Measurements from ENCODE around the gene CLEC16A. TPM values are rescaled to one million over a fixed set of nuclear protein-coding genes. Genes with fewer than 3 reads are reported as not detected.
"Not testable (repeated sequence)": the region's sequence is repeated elsewhere in the genome, so short reads cannot be mapped to it uniquely, and the experiment has no call there.

The CLEC16A gene
- polyA plus RNA-seq, 3 donors, result 24.2 to 26.8 (median 24.9) TPM

GRCh38 chr16:11098601-11099390 lies 154.4 kb downstream of the CLEC16A start:
- DNase-seq (ENCODE audit: extremely low read depth in 1 of 11, low read depth in 9 of 11, low spot score in 4 of 11), result no peak

- no peak for DNase-seq (ENCODE audit: extremely low read depth in 1 of 11, low read depth in 9 of 11, low spot score in 4 of 11)
Observed at GRCh38 chr16:11099672-11100205, 155.4 kb downstream of the CLEC16A start.

GRCh38 chr16:11100239-11100750 lies 155.9 kb downstream of the CLEC16A start:
- no peak for DNase-seq (ENCODE audit: extremely low read depth in 1 of 11, low read depth in 9 of 11, low spot score in 4 of 11)

- no peak for DNase-seq (ENCODE audit: extremely low read depth in 1 of 11, low read depth in 9 of 11, low spot score in 4 of 11)
Observed at GRCh38 chr16:11101283-11101682, 156.9 kb downstream of the CLEC16A start.

GRCh38 chr16:11101695-11102522 lies 157.5 kb downstream of the CLEC16A start:
- no peak for DNase-seq (ENCODE audit: extremely low read depth in 1 of 11, low read depth in 9 of 11, low spot score in 4 of 11)

- DNase-seq (ENCODE audit: extremely low read depth in 1 of 11, low read depth in 9 of 11, low spot score in 4 of 11), result no peak
Observed at GRCh38 chr16:11102523-11102898, 158.1 kb downstream of the CLEC16A start.

- DNase-seq (ENCODE audit: extremely low read depth in 1 of 11, low read depth in 9 of 11, low spot score in 4 of 11), result not testable (repeated sequence)
Observed at GRCh38 chr16:11103301-11103700, 158.9 kb downstream of the CLEC16A start.

- DNase-seq (ENCODE audit: extremely low read depth in 1 of 11, low read depth in 9 of 11, low spot score in 4 of 11), result no peak
Observed at GRCh38 chr16:11104168-11105037, 160.0 kb downstream of the CLEC16A start.

GRCh38 chr16:11105038-11105903 lies 160.9 kb downstream of the CLEC16A start:
- no peak for DNase-seq (ENCODE audit: extremely low read depth in 1 of 11, low read depth in 9 of 11, low spot score in 4 of 11)

- no peak for DNase-seq (ENCODE audit: extremely low read depth in 1 of 11, low read depth in 9 of 11, low spot score in 4 of 11)
Observed at GRCh38 chr16:11106726-11107125, 162.4 kb downstream of the CLEC16A start.

- DNase-seq (ENCODE audit: extremely low read depth in 1 of 11, low read depth in 9 of 11, low spot score in 4 of 11), result no peak
Observed at GRCh38 chr16:11107780-11108465, 163.6 kb downstream of the CLEC16A start.

- DNase-seq (ENCODE audit: extremely low read depth in 1 of 11, low read depth in 9 of 11, low spot score in 4 of 11), result no peak
Observed at GRCh38 chr16:11108466-11108805, 164.1 kb downstream of the CLEC16A start.

- DNase-seq (ENCODE audit: extremely low read depth in 1 of 11, low read depth in 9 of 11, low spot score in 4 of 11), result no peak
Observed at GRCh38 chr16:11109566-11109965, 165.2 kb downstream of the CLEC16A start.

- DNase-seq (ENCODE audit: extremely low read depth in 1 of 11, low read depth in 9 of 11, low spot score in 4 of 11), result no peak
Observed at GRCh38 chr16:11111150-11111549, 166.8 kb downstream of the CLEC16A start.

GRCh38 chr16:11111856-11112634 lies 167.7 kb downstream of the CLEC16A start:
- no peak for DNase-seq (ENCODE audit: extremely low read depth in 1 of 11, low read depth in 9 of 11, low spot score in 4 of 11)

GRCh38 chr16:11112723-11113348 lies 168.5 kb downstream of the CLEC16A start:
- no peak for DNase-seq (ENCODE audit: extremely low read depth in 1 of 11, low read depth in 9 of 11, low spot score in 4 of 11)
